Kidney (tissue), 14 donors: ENCODE data around the gene KRTAP9-2. TPM values are rescaled to one million over a fixed set of nuclear protein-coding genes. Genes with fewer than 3 reads are reported as not detected.

ENCODE experiments used
- DNase-seq, 5 donors: peaks; one replicate each; pipeline ENCODE4 v3.0.0-alpha.2; 2013 to 2020
- FAIRE-seq: peaks from 2 replicates; lab custom pipeline; 2012; peaks lifted over from hg19 to GRCh38; lab: Jason Lieb, UNC
- H3K27ac ChIP-seq, 2 donors: one replicate each; pipeline ENCODE4 v1.7.0; 2013; ENCODE audit warnings: low read depth in 2 of 2, low read length in 2 of 2, inconsistent platforms in 1 of 2
- H3K27me3 ChIP-seq: one replicate; pipeline ENCODE4 v1.7.1; 2013; ENCODE audit warnings: low read length, inconsistent platforms; ENCODE audit not compliant: control insufficient read depth, insufficient read depth
- H3K36me3 ChIP-seq, 3 donors: one replicate each; pipeline versions ENCODE4 v1.7.0 to v1.7.1; 2013; ENCODE audit warnings: low read length in 3 of 3, control low read depth in 1 of 3, inconsistent platforms in 1 of 3; ENCODE audit not compliant: insufficient read depth in 3 of 3, control insufficient read depth in 2 of 3
- H3K4me1 ChIP-seq, 3 donors: one replicate each; pipeline versions ENCODE4 v1.7.0 to v1.7.1; 2013; ENCODE audit warnings: low read length in 3 of 3, inconsistent platforms in 1 of 3, low read depth in 1 of 3; ENCODE audit not compliant: control insufficient read depth in 2 of 3, insufficient read depth in 2 of 3
- H3K4me3 ChIP-seq, 3 donors: one replicate each; pipeline versions ENCODE4 v1.7.0 to v1.8.1; 2013; ENCODE audit warnings: low read length in 3 of 3, control low read depth in 1 of 3, inconsistent platforms in 1 of 3
- H3K9ac ChIP-seq, 3 donors: one replicate each; pipeline versions ENCODE4 v1.7.0 to v1.7.1; 2013; ENCODE audit warnings: low read length in 3 of 3, control low read depth in 1 of 3, inconsistent platforms in 1 of 3
- H3K9me3 ChIP-seq, 3 donors: one replicate each; pipeline versions ENCODE4 v1.7.0 to v1.7.1; 2013; ENCODE audit warnings: low read length in 3 of 3, control low read depth in 1 of 3, inconsistent platforms in 1 of 3; ENCODE audit not compliant: control insufficient read depth in 2 of 3, insufficient read depth in 1 of 3
- intact Hi-C: fragments of 100-400 bp; cut with DNase I; formaldehyde crosslinking; loops from one replicate; pipeline ENCODE4 v1.11.1; 2022
- polyA plus RNA-seq: library from polyadenylated mRNA; stranded (reverse); fragments of 350-450 nt; fragmentation: Illumina TruSeq; extraction: RNeasy Lipid Tissue Mini Kit (QIAGEN cat#74804); gene quantifications from one replicate; pipeline ENCODE4 v1.2.3, GENCODE V29; 2014; ENCODE audit warnings: low read depth, low replicate concordance; ENCODE audit not compliant: insufficient read depth
- total RNA-seq: library from RNA; stranded (reverse); fragmentation: NEBNext Ultra II Directional; extraction: Animal tissue kit (Norgen Biotek cat#: 25700); gene quantifications from one replicate; pipeline ENCODE4 v1.2.1, GENCODE V29; 2021
- TF ChIP-seq, protein P1 (sequence below): IDR thresholded peaks from 3 replicates; pipeline ENCODE4 v1.5.1; 2012; ENCODE audit warnings: mild to moderate bottlenecking, moderate library complexity, borderline replicate concordance; ENCODE audit not compliant: insufficient read depth; ENCODE audit errors: extremely low read depth
- donor health status: control.
- donor health status: control.
- donor health status: control.
- donor health status: control.
- donor health status: control.
- donor health status: DM: yes; HTN: yes; CAD: no.
- donor health status: Normal renal cell carcinoma (clear cell type).

The KRTAP9-2 gene
- total and polyA plus RNA-seq, 2 donors from 2014 or later: not detected

DNA sequence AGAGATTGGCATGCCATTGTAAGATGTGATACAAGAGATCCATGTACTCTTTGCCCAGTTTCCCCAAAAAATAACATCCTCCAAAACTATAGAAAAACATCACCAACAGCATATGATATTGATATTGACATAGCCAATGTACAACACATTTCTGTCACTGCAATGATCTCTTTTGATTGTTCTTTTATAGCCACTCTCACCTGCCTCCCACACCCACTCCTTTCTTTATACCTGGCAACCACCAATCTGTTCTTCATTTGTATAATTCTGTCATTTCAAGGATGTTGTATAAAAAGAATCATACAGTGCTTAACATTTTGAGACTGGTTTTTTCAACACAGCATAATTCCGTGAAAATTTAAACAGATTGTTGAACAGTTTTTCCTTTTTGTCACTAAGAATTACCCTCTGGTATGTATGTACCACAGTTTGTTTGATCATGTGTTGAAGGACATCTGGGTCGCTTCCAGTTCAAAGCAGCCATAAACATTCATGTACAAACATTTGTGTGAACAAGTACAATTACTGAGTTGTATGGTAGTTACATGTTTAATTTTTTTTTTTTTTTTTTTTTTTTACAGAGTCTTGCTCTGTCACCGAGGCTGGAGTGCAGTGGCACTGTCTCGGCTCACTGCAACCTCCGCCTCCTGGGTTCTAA is 26.9 kb upstream of the KRTAP9-2 start:
- H3K27ac ChIP-seq: no peak overlapping the region
- no peaks in the 10 kb centered on the region for H3K27me3 ChIP-seq
- no peak for DNase-seq
- intact Hi-C loops: no loop called here
- H3K9ac ChIP-seq: no peak overlapping the region
- TF ChIP-seq, protein P1, sequence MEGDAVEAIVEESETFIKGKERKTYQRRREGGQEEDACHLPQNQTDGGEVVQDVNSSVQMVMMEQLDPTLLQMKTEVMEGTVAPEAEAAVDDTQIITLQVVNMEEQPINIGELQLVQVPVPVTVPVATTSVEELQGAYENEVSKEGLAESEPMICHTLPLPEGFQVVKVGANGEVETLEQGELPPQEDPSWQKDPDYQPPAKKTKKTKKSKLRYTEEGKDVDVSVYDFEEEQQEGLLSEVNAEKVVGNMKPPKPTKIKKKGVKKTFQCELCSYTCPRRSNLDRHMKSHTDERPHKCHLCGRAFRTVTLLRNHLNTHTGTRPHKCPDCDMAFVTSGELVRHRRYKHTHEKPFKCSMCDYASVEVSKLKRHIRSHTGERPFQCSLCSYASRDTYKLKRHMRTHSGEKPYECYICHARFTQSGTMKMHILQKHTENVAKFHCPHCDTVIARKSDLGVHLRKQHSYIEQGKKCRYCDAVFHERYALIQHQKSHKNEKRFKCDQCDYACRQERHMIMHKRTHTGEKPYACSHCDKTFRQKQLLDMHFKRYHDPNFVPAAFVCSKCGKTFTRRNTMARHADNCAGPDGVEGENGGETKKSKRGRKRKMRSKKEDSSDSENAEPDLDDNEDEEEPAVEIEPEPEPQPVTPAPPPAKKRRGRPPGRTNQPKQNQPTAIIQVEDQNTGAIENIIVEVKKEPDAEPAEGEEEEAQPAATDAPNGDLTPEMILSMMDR: no peak
- no peaks in the 10 kb centered on the region for H3K9me3 ChIP-seq
- no peak for FAIRE-seq
- no peaks in the 10 kb centered on the region for H3K36me3 ChIP-seq
- H3K4me3 ChIP-seq: no peak overlapping the region
- H3K4me1 ChIP-seq: no peaks in the 10 kb centered on the region

- H3K9ac ChIP-seq: no peak overlapping the region
- no peak overlapping the region for H3K27ac ChIP-seq
- H3K9me3 ChIP-seq: no peaks in the 10 kb centered on the region
- TF ChIP-seq, protein P1: no peak
- H3K4me1 ChIP-seq: no peaks in the 10 kb centered on the region
- no peaks in the 10 kb centered on the region for H3K36me3 ChIP-seq
- DNase-seq: peak in 1 of 5 donors; percentile 8
- H3K4me3 ChIP-seq: no peak overlapping the region
- FAIRE-seq: no peak
- intact Hi-C loops: no loop called here
- H3K27me3 ChIP-seq: no peaks in the 10 kb centered on the region
Observed at GRCh38 chr17:41211845-41212466, 14.5 kb upstream of the KRTAP9-2 start.

DNA sequence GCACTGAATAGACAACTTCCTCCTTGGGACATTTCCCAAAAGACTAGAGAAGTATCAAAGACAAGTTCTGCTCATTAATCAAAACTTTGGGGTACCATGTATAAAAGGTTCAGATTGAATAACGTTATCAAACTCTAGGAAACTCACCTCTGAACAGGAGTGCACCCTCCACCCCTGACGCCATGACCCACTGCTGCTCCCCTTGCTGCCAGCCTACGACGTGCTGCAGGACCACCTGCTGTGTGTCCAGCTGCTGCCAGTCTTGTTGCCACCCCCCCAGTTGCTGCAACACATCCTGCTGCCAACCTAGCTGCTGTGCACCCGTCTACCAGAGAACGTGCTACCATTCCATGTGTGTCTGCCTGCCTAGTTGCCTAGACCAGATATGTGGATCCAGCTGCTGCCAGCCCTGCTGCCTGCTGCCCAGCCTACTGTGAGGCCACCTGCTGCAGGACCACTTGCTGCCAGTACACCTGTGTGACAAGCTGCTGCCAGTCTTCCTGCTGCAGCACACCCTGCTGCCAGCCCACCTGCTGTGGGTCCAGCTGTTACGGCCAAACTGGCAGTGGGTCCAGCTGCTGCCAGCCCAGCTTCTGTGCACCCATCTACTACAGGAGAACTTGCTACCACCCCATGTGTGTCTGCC is 13.8 kb upstream of the KRTAP9-2 start:
- Histone ChIP-seq H3K4me1 (no peaks in the 10 kb centered on the region), H3K36me3 (no peaks in the 10 kb centered on the region), H3K4me3 (no peak overlapping the region), H3K9me3 (no peaks in the 10 kb centered on the region), H3K27ac (no peak overlapping the region), H3K27me3 (no peaks in the 10 kb centered on the region), H3K9ac (no peak overlapping the region)
- FAIRE-seq (no peak), DNase-seq (peak in 1 of 5 donors; percentile 52)
- intact Hi-C loops: no loop called here
- TF ChIP-seq, protein P1: no peak
